H1 (cell line): ENCODE results near the gene PGPEP1. TPM values are rescaled to one million over a fixed set of nuclear protein-coding genes. Genes with fewer than 3 reads are reported as not detected.

Experiments
- CTCF ChIA-PET: fragments of 300-600 bp; sonication (Branson Sonifier 250); formaldehyde crosslinking; loops from one replicate; lab custom pipeline; 2021; ENCODE audit not compliant: partially characterized antibody; lab: Charles Lee
- POLR2A ChIA-PET: fragments of 300-600 bp; sonication (Branson Sonifier 250); formaldehyde crosslinking; loops from one replicate; lab custom pipeline; 2021; ENCODE audit warnings: inconsistent platforms; ENCODE audit not compliant: partially characterized antibody; lab: Charles Lee
- DNase-seq, 2 experiments: peaks; one replicate each; pipeline versions ENCODE4 v3.0.0 to v3.0.0-alpha.2; 2010 to 2022; ENCODE audit warnings: low spot score in 2 of 2, low read depth in 1 of 2, mixed read lengths in 1 of 2
- FAIRE-seq: peaks from 2 replicates; lab custom pipeline; 2011; peaks lifted over from hg19 to GRCh38; lab: Jason Lieb, UNC
- H2AFZ ChIP-seq: 2 replicates; pipeline ENCODE4 v1.8.1; 2012; ENCODE audit warnings: low read length, inconsistent platforms
- H2AK5ac ChIP-seq: 2 replicates; pipeline ENCODE4 v1.6.1; 2013; ENCODE audit warnings: low read depth, low read length
- H2BK120ac ChIP-seq: replicated peaks from 2 replicates; pipeline ENCODE3; 2013; ENCODE audit warnings: low read depth, low read length, inconsistent platforms
- H2BK12ac ChIP-seq: 2 replicates; pipeline ENCODE4 v1.6.1; 2013; ENCODE audit warnings: low read depth, low read length
- H2BK15ac ChIP-seq: 2 replicates; pipeline ENCODE4 v1.6.1; 2013; ENCODE audit warnings: low read length
- H2BK20ac ChIP-seq: 2 replicates; pipeline ENCODE4 v1.6.1; 2013; ENCODE audit warnings: low read length
- H2BK5ac ChIP-seq: 2 replicates; pipeline ENCODE4 v1.6.1; 2013; ENCODE audit warnings: low read depth, low read length
- H3K14ac ChIP-seq: 2 replicates; pipeline ENCODE4 v1.6.1; 2013; ENCODE audit warnings: inconsistent platforms; ENCODE audit not compliant: insufficient read length
- H3K18ac ChIP-seq: 2 replicates; pipeline ENCODE4 v1.6.1; 2013; ENCODE audit warnings: low read length; ENCODE audit errors: extremely low read depth
- H3K23ac ChIP-seq: 2 replicates; pipeline ENCODE4 v1.6.1; 2013; ENCODE audit warnings: inconsistent platforms; ENCODE audit not compliant: insufficient read length
- H3K23me2 ChIP-seq: 2 replicates; pipeline ENCODE4 v1.6.1; 2013; ENCODE audit warnings: low read depth, low read length
- H3K27ac ChIP-seq: 2 replicates; pipeline ENCODE4 v1.6.1; 2011; ENCODE audit warnings: low read depth, low read length, inconsistent platforms
- H3K27me3 ChIP-seq, 4 experiments: replicated peaks in 1 of 4; 1 replicate in 1 of 4; 2 replicates in 3 of 4; pipeline versions ENCODE4 v1.6.1 to v1.8.1; 2011 to 2013; ENCODE audit warnings: low read length in 3 of 4, mild to moderate bottlenecking in 3 of 4, inconsistent platforms in 2 of 4, mixed read lengths in 2 of 4, moderate library complexity in 1 of 4; ENCODE audit not compliant: control insufficient read depth in 3 of 4, insufficient read depth in 3 of 4; ENCODE audit errors: extremely low read depth in 1 of 4
- H3K36me3 ChIP-seq, 4 experiments: 2 replicates each; pipeline versions ENCODE4 v1.6.1 to v1.8.1; 2011 to 2013; ENCODE audit warnings: mild to moderate bottlenecking in 4 of 4, low read length in 3 of 4, moderate library complexity in 2 of 4, control low read depth in 1 of 4, inconsistent platforms in 1 of 4; ENCODE audit not compliant: insufficient read depth in 4 of 4, control insufficient read depth in 2 of 4
- H3K4ac ChIP-seq: replicated peaks from 2 replicates; pipeline ENCODE3; 2013; ENCODE audit warnings: low read length, low read depth, mixed read lengths, inconsistent platforms; ENCODE audit not compliant: insufficient read length
- H3K4me1 ChIP-seq, 4 experiments: replicated peaks in 1 of 4; 1 replicate in 1 of 4; 2 replicates in 3 of 4; pipeline versions ENCODE4 v1.6.1 to v1.8.1; 2011 to 2013; ENCODE audit warnings: low read length in 3 of 4, inconsistent platforms in 2 of 4, mixed read lengths in 1 of 4; ENCODE audit not compliant: insufficient read depth in 4 of 4, control insufficient read depth in 3 of 4
- H3K4me2 ChIP-seq, 2 experiments: 2 replicates each; pipeline versions ENCODE4 v1.6.1 to v1.8.1; 2011 to 2013; ENCODE audit warnings: low read depth in 2 of 2, low read length in 2 of 2, control low read depth in 1 of 2, inconsistent platforms in 1 of 2, mild to moderate bottlenecking in 1 of 2; ENCODE audit not compliant: insufficient read depth in 1 of 2
- H3K4me3 ChIP-seq, 4 experiments: fragments of 200-600, 300-600 bp in 1 of 4; sonication (generic), shearing (Covaris generic), sonication (Bioruptor Twin) in 1 of 4; 2 replicates each; pipeline versions ENCODE4 v1.5.1 to v1.8.1; 2011 to 2016; ENCODE audit warnings: low read length in 4 of 4, low read depth in 3 of 4, control low read depth in 2 of 4, inconsistent platforms in 2 of 4, mild to moderate bottlenecking in 2 of 4, mixed read lengths in 1 of 4, moderate library complexity in 1 of 4; ENCODE audit not compliant: insufficient read depth in 2 of 4; ENCODE audit errors: extremely low read depth in 1 of 4
- H3K56ac ChIP-seq: replicated peaks from 2 replicates; pipeline ENCODE3; 2013; ENCODE audit warnings: low read depth, mild to moderate bottlenecking, mixed read lengths, low read length, inconsistent platforms; ENCODE audit not compliant: insufficient read length
- H3K79me1 ChIP-seq: 2 replicates; pipeline ENCODE4 v1.6.1; 2013; ENCODE audit warnings: low read depth, low read length, control low read depth
- H3K79me2 ChIP-seq, 2 experiments: 2 replicates each; pipeline versions ENCODE4 v1.6.1 to v1.8.1; 2012 to 2013; ENCODE audit warnings: low read length in 2 of 2, mild to moderate bottlenecking in 2 of 2, inconsistent platforms in 1 of 2; ENCODE audit not compliant: insufficient read depth in 2 of 2, control insufficient read depth in 1 of 2
- H3K9ac ChIP-seq, 4 experiments: replicated peaks in 1 of 4; 1 replicate in 1 of 4; 2 replicates in 3 of 4; pipeline versions ENCODE4 v1.6.1 to v1.8.1; 2011 to 2013; ENCODE audit warnings: low read depth in 3 of 4, low read length in 3 of 4, control low read depth in 2 of 4, mild to moderate bottlenecking in 2 of 4, moderate library complexity in 2 of 4, inconsistent platforms in 1 of 4; ENCODE audit errors: extremely low read depth in 1 of 4
- H3K9me3 ChIP-seq, 2 experiments: 2 replicates each; pipeline versions ENCODE4 v1.6.1 to v1.8.1; 2012 to 2013; ENCODE audit warnings: mild to moderate bottlenecking in 2 of 2, moderate library complexity in 2 of 2, control low read depth in 1 of 2, inconsistent platforms in 1 of 2, low read depth in 1 of 2, low read length in 1 of 2, mixed read lengths in 1 of 2; ENCODE audit not compliant: insufficient read depth in 2 of 2
- H4K20me1 ChIP-seq, 2 experiments: replicated peaks in 1 of 2; 2 replicates each; pipeline versions ENCODE3 to v1.8.1; 2011 to 2013; ENCODE audit warnings: inconsistent platforms in 2 of 2, low read length in 2 of 2, mild to moderate bottlenecking in 1 of 2; ENCODE audit not compliant: insufficient read depth in 2 of 2, control insufficient read depth in 1 of 2
- H4K5ac ChIP-seq: 2 replicates; pipeline ENCODE4 v1.6.1; 2013; ENCODE audit warnings: low read length, low read depth, mixed read lengths, inconsistent platforms; ENCODE audit not compliant: insufficient read length
- H4K8ac ChIP-seq: 2 replicates; pipeline ENCODE4 v1.8.0; 2013; ENCODE audit warnings: mild to moderate bottlenecking, moderate library complexity, low read length, inconsistent platforms; ENCODE audit not compliant: insufficient read depth; ENCODE audit errors: extremely low read depth
- H4K91ac ChIP-seq: replicated peaks from 2 replicates; pipeline ENCODE3; 2013; ENCODE audit warnings: low read length, mixed read lengths, inconsistent platforms; ENCODE audit not compliant: insufficient read length
- BRCA1 ChIP-seq: IDR thresholded peaks from 2 replicates; pipeline ENCODE4 v1.6.1; 2012; ENCODE audit warnings: low read depth, low read length, improper control_type of control experiment
- GTF2F1 ChIP-seq: IDR thresholded peaks from 2 replicates; pipeline ENCODE4 v1.6.1; 2012; ENCODE audit warnings: low read depth, low read length, improper control_type of control experiment, borderline replicate concordance
- SAP30 ChIP-seq: fragments of 300-600 bp; sonication (generic); IDR thresholded peaks from 2 replicates; pipeline ENCODE4 v1.7.1; 2012; ENCODE audit warnings: low read length, moderate library complexity, mild to moderate bottlenecking, inconsistent platforms; ENCODE audit not compliant: insufficient read depth, insufficient replicate concordance
- SP4 ChIP-seq: IDR thresholded peaks from 2 replicates; pipeline ENCODE4 v1.6.1; 2012; ENCODE audit warnings: low read length, inconsistent platforms
- TAF1 ChIP-seq: IDR thresholded peaks from 2 replicates; pipeline ENCODE4 v1.6.1; 2011; ENCODE audit warnings: mild to moderate bottlenecking, low read depth, low read length
- WGBS, 2 experiments: shearing (Covaris generic) in 1 of 2; methylation state at CpG; one replicate each; pipeline versions ENCODE4 v1.1.6 to v1.1.7; 2013 to 2015; ENCODE audit warnings: low lambda C conversion rate in 2 of 2, mixed read lengths in 2 of 2, inconsistent platforms in 1 of 2, low coverage in 1 of 2, missing lambda C conversion rate in 1 of 2; ENCODE audit not compliant: insufficient replicate concordance in 2 of 2, insufficient coverage in 1 of 2, insufficient read length in 1 of 2; ENCODE audit errors: extremely low coverage in 1 of 2, missing lambda C conversion rate in 1 of 2; 5-methylcytosine and 5-hydroxymethylcytosine counted together
- polyA plus RNA-seq, 7 experiments: library from polyadenylated mRNA; depleted of rRNA in 3 of 7; stranded (reverse) in 5 of 7; unstranded in 2 of 7; fragments of >200 nt in 5 of 7; fragments of 200-250 nt in 2 of 7; gene quantifications; 1 replicate in 5 of 7; 2 replicates in 1 of 7; 4 replicates in 1 of 7; pipeline versions ENCODE4 v1.2.1 to v1.2.3, GENCODE V29; 2011 to 2013; ENCODE audit warnings: missing spikeins in 2 of 7, mixed read lengths in 2 of 7
- total RNA-seq: library from RNA; stranded (reverse); fragmentation: NEBNext Ultra II Directional; extraction: Animal tissue kit (Norgen Biotek cat#: 25700); gene quantifications from 2 replicates; pipeline ENCODE4 v1.2.1, GENCODE V29; 2021

The PGPEP1 gene
- total and polyA plus RNA-seq, 2 of the 8 experiments (the other 6 are each of a cell fraction or from before 2014, with no cell fraction given): 17.0 to 33.4 TPM

- H3K27ac ChIP-seq: no peak overlapping the region; the same call in 1 of the 2 replicates
- no peak overlapping the region for H2BK20ac ChIP-seq
- H3K9ac ChIP-seq: no peak overlapping the region; a peak in 1 of 7 replicates
- ChIA-PET CTCF (interaction anchor here (0.6 to 13.7 kb wide), 8 partner anchors 10 to 215 kb away, joined by 3 to 242 read pairs (median 4); partner anchors contain the start of genes IQCN, JUND and SSBP4), POLR2A (interaction anchor here (1.1 to 13.8 kb wide), 3 partner anchors 10 to 49 kb away, joined by 3 to 200 read pairs (median 32); partner anchors contain the start of genes JUND and LSM4)
- no peak overlapping the region for H2BK120ac ChIP-seq
- H3K4me1 ChIP-seq: no peaks in the 10 kb centered on the region; a peak in 2 of 7 replicates
- no peak overlapping the region for H3K4ac ChIP-seq
- DNase-seq: no peak
- no peak overlapping the region for H2AK5ac ChIP-seq
- peaks cover 15 to 76% (median 47%) of the 10 kb centered on the region in 4 experiments for H3K36me3 ChIP-seq
- no peaks in the 10 kb centered on the region; the same call in 1 of the 2 replicates for H3K79me1 ChIP-seq
- no peak overlapping the region for H3K4me3 ChIP-seq
- no peaks in the 10 kb centered on the region for H3K9me3 ChIP-seq
- H3K18ac ChIP-seq: no peak overlapping the region
- peak overlapping the region; percentile 8; the same call in 1 of the 2 replicates for H2BK5ac ChIP-seq
- no peak overlapping the region for H3K56ac ChIP-seq
- H4K5ac ChIP-seq: no peak overlapping the region
- no peak for FAIRE-seq
- H4K20me1 ChIP-seq: peaks cover 0 to 14% of the 10 kb centered on the region in 2 experiments
- no peak overlapping the region for H3K23ac ChIP-seq
- H2BK12ac ChIP-seq: no peak overlapping the region
- peaks cover 0 to 7% of the 10 kb centered on the region in 2 experiments; a peak in 1 of 4 replicates for H3K79me2 ChIP-seq
- no peak overlapping the region for H3K14ac ChIP-seq
- H3K4me2 ChIP-seq: no peak overlapping the region
- no peak overlapping the region for H4K91ac ChIP-seq
- TF ChIP-seq SAP30 (no peak), GTF2F1 (no peak), SP4 (no peak), TAF1 (no peak), BRCA1 (no peak)
- H2AFZ ChIP-seq: no peak overlapping the region
- no peaks in the 10 kb centered on the region for H3K27me3 ChIP-seq
- no peaks in the 10 kb centered on the region for H3K23me2 ChIP-seq
- H2BK15ac ChIP-seq: no peak overlapping the region
- 90% methylated on average over 21 of the region's 22 CpGs; no CpG with 5 or more reads in 1 of the 2 experiments for WGBS, 2 experiments
- no peak overlapping the region; the same call in 1 of the 2 replicates for H4K8ac ChIP-seq
These were observed 28.8 kb upstream of the PGPEP1 start for GRCh38 chr19:18311502-18312091.
